GM12874 (cell line): ENCODE results near the gene DUOX1.

Source experiments
- CTCF ChIP-seq: IDR thresholded peaks from 2 replicates; pipeline ENCODE4 v1.5.1; 2011; ENCODE audit warnings: low read depth, mild to moderate bottlenecking, control low read depth, low read length, moderate library complexity; ENCODE audit not compliant: insufficient read depth

The DUOX1 gene

GRCh38 chr15:45155739-45156138 is 25.9 kb downstream of the DUOX1 start:
- no peak for TF ChIP-seq CTCF

DNA sequence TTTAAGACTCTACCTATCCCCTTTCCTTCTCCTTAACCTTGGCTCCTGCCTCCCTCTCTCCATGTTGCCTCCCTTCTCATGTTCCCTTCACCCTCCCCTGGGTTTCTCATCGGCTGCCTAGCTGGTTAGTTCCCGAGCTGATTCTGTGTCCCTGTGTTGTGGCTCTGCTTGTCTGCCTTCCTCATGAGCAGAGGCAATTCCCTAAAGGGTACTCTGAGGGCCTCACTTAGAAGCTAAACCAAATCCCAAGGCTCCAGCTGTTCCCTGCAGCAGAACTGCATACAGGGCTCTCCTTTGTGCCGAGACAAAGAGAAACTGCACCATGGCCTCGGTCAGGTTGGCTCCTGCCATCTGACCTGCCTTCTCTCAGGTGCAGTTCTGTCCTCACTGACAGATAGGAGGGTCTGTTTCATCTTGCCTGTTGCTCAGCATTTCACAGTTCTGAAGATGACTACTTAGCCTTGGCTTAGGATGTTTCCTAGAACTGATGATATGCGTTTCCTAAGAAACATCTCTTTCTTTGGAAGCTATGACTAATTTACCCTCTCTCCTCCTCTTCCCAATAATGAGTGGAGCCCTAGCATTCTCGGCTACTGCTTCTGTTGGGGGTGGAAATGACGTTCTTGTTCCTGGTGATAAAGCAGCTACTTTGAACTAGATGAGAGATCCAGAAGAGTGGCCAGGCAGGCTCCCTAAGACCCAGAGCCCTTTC is 27.1 kb downstream of the DUOX1 start:
- no peak for TF ChIP-seq CTCF

GRCh38 chr15:45157974-45158373 is 28.2 kb downstream of the DUOX1 start:
- TF ChIP-seq CTCF: no peak

GRCh38 chr15:45161666-45162065 is 31.9 kb downstream of the DUOX1 start:
- TF ChIP-seq CTCF: no peak

DNA sequence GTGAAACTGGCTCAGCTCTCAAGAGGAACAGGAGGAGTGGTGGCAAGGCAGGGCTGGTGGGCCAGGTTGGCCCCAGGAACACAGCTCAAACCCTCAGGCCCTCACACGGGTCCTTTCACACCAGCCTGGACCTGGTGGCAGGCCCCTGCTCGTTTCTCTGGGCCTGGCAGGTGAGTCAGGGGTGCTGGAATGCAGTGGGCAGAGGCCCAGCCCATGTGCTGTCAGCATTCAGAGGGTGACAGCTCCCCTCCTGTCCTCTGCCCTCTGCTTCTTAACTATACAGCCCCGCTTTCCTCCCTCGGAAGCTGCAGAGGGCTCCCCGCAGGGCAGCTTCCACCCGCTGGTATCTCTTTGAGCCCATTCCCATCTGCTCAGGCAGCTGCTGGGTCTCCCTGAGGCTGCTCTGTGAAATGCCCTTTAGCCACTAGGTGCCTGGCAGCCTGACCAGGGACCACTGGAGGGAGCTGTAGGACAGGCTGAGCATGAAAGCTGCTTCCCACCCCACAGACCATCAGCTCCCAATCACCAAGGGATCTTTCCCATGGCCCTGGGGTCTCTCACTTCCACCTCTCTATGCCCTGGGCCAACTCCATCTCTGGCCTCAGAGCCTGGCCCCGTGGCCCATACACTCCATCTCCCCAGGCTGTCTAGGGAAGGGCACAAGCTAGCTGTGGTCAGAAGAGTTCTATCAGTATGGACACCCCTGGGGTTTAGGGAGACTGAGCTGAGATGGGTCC is 33.1 kb downstream of the DUOX1 start:
- peak; percentile 94 for TF ChIP-seq CTCF

DNA sequence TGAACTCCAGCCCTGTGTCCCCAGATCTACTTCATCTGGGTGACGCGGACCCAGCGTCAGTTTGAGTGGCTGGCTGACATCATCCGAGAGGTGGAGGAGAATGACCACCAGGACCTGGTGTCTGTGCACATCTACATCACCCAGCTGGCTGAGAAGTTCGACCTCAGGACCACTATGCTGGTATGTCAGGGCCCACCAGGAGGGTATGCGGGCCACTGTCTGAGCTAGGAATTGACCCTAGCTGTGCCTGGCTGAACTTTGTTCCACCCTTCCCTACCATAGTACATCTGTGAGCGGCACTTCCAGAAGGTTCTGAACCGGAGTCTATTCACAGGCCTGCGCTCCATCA is 33.7 kb downstream of the DUOX1 start:
- no peak for TF ChIP-seq CTCF

GRCh38 chr15:45164914-45165313 is 35.1 kb downstream of the DUOX1 start:
- TF ChIP-seq CTCF: no peak
